Embryonic facial prominence (tissue), 1 donor: Measurements from ENCODE around the gene CBFA2T3.

Experiments
- DNase-seq: peaks from one replicate; pipeline ENCODE4 v3.0.0-alpha.2; 2016; ENCODE audit errors: extremely low spot score

Gene CBFA2T3

DNA sequence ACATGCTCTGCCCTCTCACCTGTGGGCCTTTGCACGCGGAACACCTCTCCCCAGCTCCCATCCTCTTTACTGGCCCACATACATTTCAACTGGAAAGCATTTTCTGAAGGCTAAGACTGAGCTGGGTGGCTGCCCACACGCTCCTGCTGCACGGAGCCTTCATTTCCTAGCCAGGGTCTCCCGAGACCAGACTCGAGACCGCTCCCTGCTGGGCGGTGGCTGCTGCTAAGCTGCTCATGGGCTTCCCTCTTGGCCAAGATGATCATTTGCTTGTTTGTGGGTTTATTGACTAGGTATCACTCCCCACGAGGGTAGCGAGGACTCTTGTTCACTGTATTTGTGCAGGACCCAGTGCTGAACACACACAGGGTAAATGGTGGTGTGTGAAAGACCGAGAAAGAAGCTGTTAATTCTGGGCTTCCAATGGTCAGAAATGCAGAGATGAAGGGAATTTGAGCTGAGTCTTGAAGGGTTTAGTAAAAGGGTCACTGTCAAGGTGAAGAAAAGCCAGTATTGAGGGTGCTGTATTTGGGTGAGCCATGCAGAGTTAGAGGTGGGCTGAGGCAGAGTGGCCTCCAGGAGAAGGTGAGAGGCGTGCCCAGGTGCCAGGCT lies 119.2 kb downstream of the CBFA2T3 start:
- DNase-seq = no peak

GRCh38 chr16:88856828-88857727 lies 119.9 kb downstream of the CBFA2T3 start, which contains the start of the genes GALNS and TRAPPC2L:
TSS of gene GALNS (minus strand) at chr16:88856947. CDS start at chr16:88856877, 70 bp downstream.
TSS of gene TRAPPC2L (plus strand) at chr16:88857127. CDS start at chr16:88857151, 24 bp downstream.
- DNase-seq = peak; percentile 94

GRCh38 chr16:88856122-88856827 lies 120.7 kb downstream of the CBFA2T3 start:
- DNase-seq = no peak

- no peak for DNase-seq
Observed at GRCh38 chr16:88855736-88856121, 121.3 kb downstream of the CBFA2T3 start.

DNA sequence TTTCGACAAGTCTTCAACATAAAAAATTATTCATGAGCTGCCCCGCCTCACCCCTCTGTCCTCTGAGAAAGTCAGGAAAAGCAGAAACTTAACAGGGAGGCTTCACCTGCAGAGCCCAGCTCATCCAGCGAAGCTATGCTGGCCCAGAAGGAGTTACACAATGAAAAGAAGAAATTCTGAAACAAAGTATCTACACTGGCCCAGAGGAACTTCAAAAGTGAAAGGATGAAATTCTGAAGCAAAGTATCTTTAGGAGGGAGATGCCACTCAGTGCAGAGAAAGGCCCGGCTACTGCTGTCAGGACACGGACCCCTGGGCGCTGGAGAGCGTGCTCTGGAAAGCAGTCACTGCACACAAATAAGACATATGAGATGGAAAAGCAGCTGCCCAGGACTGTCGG lies 121.8 kb downstream of the CBFA2T3 start:
- no peak for DNase-seq

GRCh38 chr16:88854306-88855111 lies 122.5 kb downstream of the CBFA2T3 start:
- DNase-seq = no peak

GRCh38 chr16:88853325-88853941 lies 123.6 kb downstream of the CBFA2T3 start:
- no peak for DNase-seq

GRCh38 chr16:88851616-88852015 lies 125.4 kb downstream of the CBFA2T3 start:
- DNase-seq = no peak

DNA sequence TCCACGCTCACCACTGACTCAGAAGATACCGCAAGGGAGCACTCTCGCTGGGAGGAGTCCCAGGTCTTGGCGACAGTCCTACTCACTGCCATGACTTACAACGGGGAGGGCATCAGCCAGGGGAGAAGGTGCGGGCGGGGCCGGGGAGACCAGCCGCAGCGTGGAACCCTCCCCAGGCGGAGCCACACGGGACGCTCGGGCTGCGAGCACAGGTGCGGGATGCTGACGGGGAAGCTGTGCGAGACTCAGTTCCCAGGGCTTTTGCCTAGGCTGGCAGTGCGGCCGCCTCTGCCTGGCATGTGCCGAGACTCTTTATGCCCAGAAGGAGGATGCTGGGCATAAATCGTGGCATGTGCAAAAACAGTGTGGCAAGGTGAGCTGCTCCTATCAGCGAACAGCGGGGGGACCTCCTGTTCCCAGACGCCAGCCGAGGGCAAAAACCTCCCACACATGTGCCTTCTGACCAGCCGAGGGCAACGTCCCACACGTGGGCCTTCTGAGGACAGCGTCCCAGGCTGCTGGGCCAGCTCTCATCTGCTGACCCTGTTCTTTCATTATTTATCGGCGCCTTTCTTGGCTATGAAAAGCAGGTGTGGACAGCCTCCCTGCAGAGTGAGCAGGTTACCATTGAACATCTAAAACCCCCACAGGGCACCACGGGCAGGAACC lies 126.3 kb downstream of the CBFA2T3 start:
- DNase-seq = no peak

DNA sequence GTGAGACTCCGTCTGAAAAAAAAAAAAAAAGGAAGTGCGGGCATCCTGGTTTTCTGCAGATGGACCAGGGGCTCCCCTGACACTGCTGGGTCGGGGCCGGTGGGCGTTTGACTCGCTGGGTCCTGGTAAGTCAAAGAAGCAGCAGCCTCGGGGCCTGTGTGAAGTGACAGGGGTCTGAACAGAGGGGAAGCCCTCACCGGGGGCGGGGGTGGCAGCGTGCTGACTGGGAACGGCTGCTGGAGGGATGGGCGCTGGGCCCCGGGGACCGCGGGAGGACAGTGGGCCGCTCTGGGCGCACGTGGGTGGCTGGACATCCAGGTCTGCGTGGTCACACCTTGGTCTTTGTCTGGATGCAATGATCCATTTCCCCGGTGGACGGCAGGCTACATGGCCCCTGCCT lies 128.4 kb downstream of the CBFA2T3 start:
- no peak for DNase-seq

- DNase-seq = no peak
Observed at GRCh38 chr16:88847654-88848053, 129.4 kb downstream of the CBFA2T3 start.

DNA sequence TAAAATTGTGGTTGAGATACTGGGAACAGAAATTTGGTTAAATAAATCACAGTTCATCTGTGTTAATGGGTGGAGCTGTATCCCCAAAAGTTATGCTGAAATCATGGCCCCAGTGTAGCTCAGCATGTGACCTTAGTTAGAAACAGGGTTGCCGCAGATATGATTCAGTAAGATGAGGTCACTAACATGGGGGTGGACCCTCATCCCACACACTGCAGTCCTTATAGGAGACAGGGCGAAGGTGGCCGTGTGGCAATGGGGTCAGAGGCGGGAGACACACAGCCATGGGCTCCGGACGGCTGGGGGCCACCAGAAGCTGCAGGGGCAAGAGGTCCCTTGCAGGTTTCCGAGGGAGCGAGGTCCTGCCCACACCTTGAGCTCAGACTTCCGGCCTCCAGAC lies 130.9 kb downstream of the CBFA2T3 start:
- DNase-seq = no peak

DNA sequence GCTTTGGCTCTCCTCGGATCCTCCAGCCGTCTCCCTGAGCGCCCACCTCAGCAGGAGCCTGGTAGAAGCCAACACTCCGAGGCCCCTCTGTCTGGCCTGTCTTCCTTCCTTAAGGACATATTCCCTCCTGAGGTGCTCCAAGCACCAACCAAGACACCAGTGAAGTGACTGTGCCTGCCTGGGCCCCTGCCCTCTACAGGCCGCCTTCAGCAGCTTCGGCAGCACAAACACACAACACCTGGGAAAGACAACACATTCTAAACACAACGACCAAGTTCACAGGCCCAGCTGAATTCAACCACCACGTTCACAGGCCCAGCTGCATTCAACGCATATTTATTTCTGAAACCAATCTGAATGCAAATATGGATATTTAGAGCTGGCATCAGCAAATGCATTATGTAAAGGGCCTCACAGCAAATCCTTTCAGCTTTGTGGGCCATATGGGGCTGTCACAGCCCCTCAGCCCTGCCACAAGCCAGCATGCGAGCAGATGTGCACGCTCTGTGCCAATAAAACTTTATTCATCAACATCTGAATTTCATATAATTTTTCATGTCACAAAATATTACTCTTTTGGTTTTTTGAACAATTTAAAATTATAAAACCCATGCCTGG lies 132.5 kb downstream of the CBFA2T3 start:
- no peak for DNase-seq

GRCh38 chr16:88843256-88843655 lies 133.8 kb downstream of the CBFA2T3 start:
- DNase-seq = no peak

DNA sequence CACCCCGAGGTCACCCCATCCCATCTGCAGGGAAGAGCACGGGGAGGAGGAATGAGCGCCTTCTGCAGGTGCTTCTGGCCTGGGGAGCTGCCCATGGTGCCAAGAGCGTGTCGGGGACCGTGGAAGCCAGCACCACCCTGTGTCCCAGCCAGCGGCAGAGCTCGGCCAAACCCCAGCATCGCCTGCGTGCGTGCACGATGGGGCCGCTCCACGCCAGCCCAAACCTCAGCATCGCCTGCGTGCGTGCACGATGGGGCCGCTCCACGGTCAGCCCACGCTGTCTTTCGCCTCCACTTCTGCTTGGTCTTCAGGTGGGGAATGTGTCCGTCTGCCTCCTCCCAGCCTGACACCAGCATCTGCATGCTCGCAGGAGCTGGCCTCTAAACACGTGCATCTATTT lies 134.2 kb downstream of the CBFA2T3 start:
- no peak for DNase-seq

DNA sequence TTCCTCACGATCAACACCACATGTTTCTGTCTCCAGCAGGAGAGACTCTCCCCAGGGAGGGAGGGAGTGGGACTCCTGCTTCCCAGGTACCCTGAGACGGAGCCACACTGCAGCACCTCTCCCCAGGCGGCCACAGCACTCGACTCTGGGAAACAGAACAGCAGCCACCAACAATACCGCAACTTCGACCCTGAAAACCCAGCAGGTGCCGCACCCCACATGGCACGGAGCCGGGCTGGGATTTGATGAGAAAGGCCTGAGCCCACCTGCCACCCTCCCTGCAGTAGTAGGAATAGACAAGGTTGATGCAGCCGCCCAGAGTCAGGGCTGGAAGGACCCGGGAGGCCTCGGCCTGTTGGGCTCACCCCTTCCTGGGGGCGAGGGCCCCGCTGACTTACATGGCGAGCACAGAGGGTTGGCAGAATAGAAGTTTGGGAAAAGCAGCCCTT lies 134.7 kb downstream of the CBFA2T3 start:
- DNase-seq = no peak

GRCh38 chr16:88841521-88842307 lies 135.3 kb downstream of the CBFA2T3 start:
- no peak for DNase-seq

GRCh38 chr16:88840600-88841215 lies 136.3 kb downstream of the CBFA2T3 start:
- DNase-seq = no peak
